ENCODE data around the gene FBLN2. TPM values are rescaled to one million over a fixed set of nuclear protein-coding genes. Genes with fewer than 3 reads are reported as not detected.

The FBLN2 gene
- total and polyA plus RNA-seq, 10 of the 15 experiments (the other 5 are each of a cell fraction or from before 2014, with no cell fraction given), result 0.03 to 0.41 (median 0.12) TPM; not detected in 2

DNA sequence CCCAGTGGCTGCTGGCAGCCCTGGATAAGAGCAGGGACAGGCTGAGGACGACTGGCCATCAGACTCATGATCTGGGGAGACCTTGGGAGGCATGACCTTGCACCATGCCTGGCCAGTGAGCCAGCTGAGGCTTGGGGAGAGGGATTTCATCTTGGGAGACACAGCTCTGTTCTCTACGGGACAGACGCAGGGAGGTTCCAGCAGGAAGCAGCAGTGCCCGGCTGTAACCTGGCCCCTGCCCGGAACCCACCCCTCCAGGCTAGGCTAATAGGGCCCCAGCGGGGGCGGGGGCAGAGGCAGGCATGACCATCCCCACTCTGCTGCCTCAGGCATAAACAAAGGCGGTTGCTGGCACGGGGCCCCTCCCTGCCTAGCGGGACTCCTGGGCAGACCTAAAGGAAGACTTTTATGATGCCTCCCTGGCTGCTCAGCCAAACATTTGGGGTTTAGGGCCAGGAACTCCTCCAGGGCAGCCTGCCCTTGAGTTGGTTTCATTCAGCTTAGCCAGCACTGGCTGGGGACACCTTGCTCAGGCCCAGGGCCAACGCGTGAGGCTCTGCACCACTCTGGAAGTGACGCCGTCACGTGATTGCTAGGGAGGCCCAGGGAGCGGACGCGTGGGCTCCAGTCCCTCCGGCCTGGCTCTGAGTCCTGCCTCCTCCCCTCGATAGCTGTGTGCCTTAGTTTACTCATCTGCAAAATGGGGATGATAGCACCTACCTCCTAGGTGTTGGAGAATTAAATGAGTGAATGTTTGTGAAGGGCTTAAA is 41.2 kb upstream of the FBLN2 start (continued):
- TF ChIP-seq, protein P1, sequence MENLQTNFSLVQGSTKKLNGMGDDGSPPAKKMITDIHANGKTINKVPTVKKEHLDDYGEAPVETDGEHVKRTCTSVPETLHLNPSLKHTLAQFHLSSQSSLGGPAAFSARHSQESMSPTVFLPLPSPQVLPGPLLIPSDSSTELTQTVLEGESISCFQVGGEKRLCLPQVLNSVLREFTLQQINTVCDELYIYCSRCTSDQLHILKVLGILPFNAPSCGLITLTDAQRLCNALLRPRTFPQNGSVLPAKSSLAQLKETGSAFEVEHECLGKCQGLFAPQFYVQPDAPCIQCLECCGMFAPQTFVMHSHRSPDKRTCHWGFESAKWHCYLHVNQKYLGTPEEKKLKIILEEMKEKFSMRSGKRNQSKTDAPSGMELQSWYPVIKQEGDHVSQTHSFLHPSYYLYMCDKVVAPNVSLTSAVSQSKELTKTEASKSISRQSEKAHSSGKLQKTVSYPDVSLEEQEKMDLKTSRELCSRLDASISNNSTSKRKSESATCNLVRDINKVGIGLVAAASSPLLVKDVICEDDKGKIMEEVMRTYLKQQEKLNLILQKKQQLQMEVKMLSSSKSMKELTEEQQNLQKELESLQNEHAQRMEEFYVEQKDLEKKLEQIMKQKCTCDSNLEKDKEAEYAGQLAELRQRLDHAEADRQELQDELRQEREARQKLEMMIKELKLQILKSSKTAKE (IDR thresholded peaks at IDR 0.05; ENCODE audit: low read depth, poor library complexity, severe bottlenecking), result no peak
- TF ChIP-seq MXI1 (IDR thresholded peaks at IDR 0.05; ENCODE audit: low read depth, low read length), result no peak
- no peak for TF ChIP-seq CEBPB (IDR thresholded peaks at IDR 0.05; ENCODE audit: borderline replicate concordance in 1 of 2, low read depth in 2 of 2, low read length in 2 of 2)

DNA sequence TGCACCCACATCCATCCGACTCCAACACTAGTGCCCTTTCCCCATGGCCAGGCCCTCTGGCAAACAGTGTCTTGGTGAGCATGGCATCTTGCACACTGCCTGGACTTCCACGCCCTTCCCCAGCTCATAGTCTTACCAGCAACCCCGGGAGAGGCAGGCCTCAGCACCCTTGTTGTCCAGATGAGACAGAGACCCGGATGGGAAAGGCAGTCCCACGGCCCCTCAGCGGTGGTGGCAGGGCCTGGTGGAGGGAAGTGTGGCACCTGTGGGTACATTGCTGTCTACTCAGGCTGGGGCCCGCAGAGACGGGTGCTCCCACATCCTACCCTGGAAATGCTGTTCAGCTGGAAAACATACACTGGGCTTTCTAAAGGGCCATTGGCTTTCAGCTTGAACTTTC is 40.4 kb upstream of the FBLN2 start:
- H4K20me1 ChIP-seq (ENCODE audit: control insufficient read depth, insufficient read depth), result no peaks in the 10 kb centered on the region
- in situ Hi-C loops (cut with MboI) (no loop called here), intact Hi-C loops (cut with micrococcal nuclease; ENCODE audit: unreplicated experiment) (no loop called here)
- BruUV-seq (replicated peaks), result no TSS peak
- no peaks in the 10 kb centered on the region for H3K27me3 ChIP-seq (replicated peaks in 1 of 2; ENCODE audit: control insufficient read depth in 2 of 2, insufficient read depth in 2 of 2, low read length in 1 of 2)
- CTCF ChIA-PET, result no interaction called here
- 50% methylated on average over 8 of the region's 8 CpGs for WGBS (ENCODE audit: insufficient coverage, insufficient replicate concordance, low lambda C conversion rate, missing lambda C conversion rate)
- ATAC-seq (no peak), FAIRE-seq (no peak), DNase-seq (ENCODE audit: low read depth, low spot score) (no peak)
- no peak overlapping the region for H3K9ac ChIP-seq (ENCODE audit: control insufficient read depth, insufficient read depth, low read length)
- H3K27ac ChIP-seq (ENCODE audit: control insufficient read depth, insufficient read depth), result no peak overlapping the region
- SMC1A ChIA-PET (ENCODE audit: uncharacterized antibody, unreplicated experiment), result no interaction called here
- no peaks in the 10 kb centered on the region for H3K36me3 ChIP-seq (ENCODE audit: control insufficient read depth in 2 of 2, insufficient read depth in 2 of 2, low read length in 1 of 2)
- POLR2A ChIA-PET, result no interaction called here
- no peak overlapping the region for H3K4me3 ChIP-seq
- no peaks in the 10 kb centered on the region for H3K9me3 ChIP-seq (replicated peaks; ENCODE audit: control insufficient read depth, insufficient read depth, low read length)
- H3K4me2 ChIP-seq (ENCODE audit: control insufficient read depth, insufficient read depth), result no peak overlapping the region
- no peaks in the 10 kb centered on the region for H3K79me2 ChIP-seq (ENCODE audit: control insufficient read depth, insufficient read depth, low read length)
- RAD21 ChIA-PET (ENCODE audit: unreplicated experiment), result no interaction called here
- H3K4me1 ChIP-seq (ENCODE audit: control insufficient read depth, insufficient read depth, low read length), result peaks cover 5% of the 10 kb centered on the region; the same call in 1 of the 2 replicates
- TF ChIP-seq BACH1 (IDR thresholded peaks at IDR 0.05; ENCODE audit: borderline replicate concordance) (no peak), TCF3 (IDR thresholded peaks at IDR 0.05; ENCODE audit: borderline replicate concordance, insufficient read depth, low read depth, low read length) (no peak), LARP7 (IDR thresholded peaks at IDR 0.05) (no peak), ZNF207 (IDR thresholded peaks at IDR 0.05; ENCODE audit: borderline replicate concordance) (no peak)
- H2AFZ ChIP-seq (ENCODE audit: control insufficient read depth, low read depth, low read length), result no peak overlapping the region

Measured in GM12878 (cell line).